H1 (cell line): ENCODE data around the gene ACCSL. TPM values are rescaled to one million over a fixed set of nuclear protein-coding genes. Genes with fewer than 3 reads are reported as not detected.

Experiments
- CTCF ChIA-PET: fragments of 300-600 bp; sonication (Branson Sonifier 250); formaldehyde crosslinking; loops from one replicate; lab custom pipeline; 2021; ENCODE audit not compliant: partially characterized antibody; lab: Charles Lee
- POLR2A ChIA-PET: fragments of 300-600 bp; sonication (Branson Sonifier 250); formaldehyde crosslinking; loops from one replicate; lab custom pipeline; 2021; ENCODE audit warnings: inconsistent platforms; ENCODE audit not compliant: partially characterized antibody; lab: Charles Lee
- DNase-seq, 2 experiments: peaks; one replicate each; pipeline versions ENCODE4 v3.0.0 to v3.0.0-alpha.2; 2010 to 2022; ENCODE audit warnings: low spot score in 2 of 2, low read depth in 1 of 2, mixed read lengths in 1 of 2
- FAIRE-seq: peaks from 2 replicates; lab custom pipeline; 2011; peaks lifted over from hg19 to GRCh38; lab: Jason Lieb, UNC
- H2AFZ ChIP-seq: 2 replicates; pipeline ENCODE4 v1.8.1; 2012; ENCODE audit warnings: low read length, inconsistent platforms
- H2AK5ac ChIP-seq: 2 replicates; pipeline ENCODE4 v1.6.1; 2013; ENCODE audit warnings: low read depth, low read length
- H2BK120ac ChIP-seq: replicated peaks from 2 replicates; pipeline ENCODE3; 2013; ENCODE audit warnings: low read depth, low read length, inconsistent platforms
- H2BK12ac ChIP-seq: 2 replicates; pipeline ENCODE4 v1.6.1; 2013; ENCODE audit warnings: low read depth, low read length
- H2BK15ac ChIP-seq: 2 replicates; pipeline ENCODE4 v1.6.1; 2013; ENCODE audit warnings: low read length
- H2BK20ac ChIP-seq: 2 replicates; pipeline ENCODE4 v1.6.1; 2013; ENCODE audit warnings: low read length
- H2BK5ac ChIP-seq: 2 replicates; pipeline ENCODE4 v1.6.1; 2013; ENCODE audit warnings: low read depth, low read length
- H3K14ac ChIP-seq: 2 replicates; pipeline ENCODE4 v1.6.1; 2013; ENCODE audit warnings: inconsistent platforms; ENCODE audit not compliant: insufficient read length
- H3K18ac ChIP-seq: 2 replicates; pipeline ENCODE4 v1.6.1; 2013; ENCODE audit warnings: low read length; ENCODE audit errors: extremely low read depth
- H3K23ac ChIP-seq: 2 replicates; pipeline ENCODE4 v1.6.1; 2013; ENCODE audit warnings: inconsistent platforms; ENCODE audit not compliant: insufficient read length
- H3K23me2 ChIP-seq: 2 replicates; pipeline ENCODE4 v1.6.1; 2013; ENCODE audit warnings: low read depth, low read length
- H3K27ac ChIP-seq: 2 replicates; pipeline ENCODE4 v1.6.1; 2011; ENCODE audit warnings: low read depth, low read length, inconsistent platforms
- H3K27me3 ChIP-seq, 4 experiments: replicated peaks in 1 of 4; 1 replicate in 1 of 4; 2 replicates in 3 of 4; pipeline versions ENCODE4 v1.6.1 to v1.8.1; 2011 to 2013; ENCODE audit warnings: low read length in 3 of 4, mild to moderate bottlenecking in 3 of 4, inconsistent platforms in 2 of 4, mixed read lengths in 2 of 4, moderate library complexity in 1 of 4; ENCODE audit not compliant: control insufficient read depth in 3 of 4, insufficient read depth in 3 of 4; ENCODE audit errors: extremely low read depth in 1 of 4
- H3K36me3 ChIP-seq, 4 experiments: 2 replicates each; pipeline versions ENCODE4 v1.6.1 to v1.8.1; 2011 to 2013; ENCODE audit warnings: mild to moderate bottlenecking in 4 of 4, low read length in 3 of 4, moderate library complexity in 2 of 4, control low read depth in 1 of 4, inconsistent platforms in 1 of 4; ENCODE audit not compliant: insufficient read depth in 4 of 4, control insufficient read depth in 2 of 4
- H3K4ac ChIP-seq: replicated peaks from 2 replicates; pipeline ENCODE3; 2013; ENCODE audit warnings: low read length, low read depth, mixed read lengths, inconsistent platforms; ENCODE audit not compliant: insufficient read length
- H3K4me1 ChIP-seq, 4 experiments: replicated peaks in 1 of 4; 1 replicate in 1 of 4; 2 replicates in 3 of 4; pipeline versions ENCODE4 v1.6.1 to v1.8.1; 2011 to 2013; ENCODE audit warnings: low read length in 3 of 4, inconsistent platforms in 2 of 4, mixed read lengths in 1 of 4; ENCODE audit not compliant: insufficient read depth in 4 of 4, control insufficient read depth in 3 of 4
- H3K4me2 ChIP-seq, 2 experiments: 2 replicates each; pipeline versions ENCODE4 v1.6.1 to v1.8.1; 2011 to 2013; ENCODE audit warnings: low read depth in 2 of 2, low read length in 2 of 2, control low read depth in 1 of 2, inconsistent platforms in 1 of 2, mild to moderate bottlenecking in 1 of 2; ENCODE audit not compliant: insufficient read depth in 1 of 2
- H3K4me3 ChIP-seq, 4 experiments: fragments of 200-600, 300-600 bp in 1 of 4; sonication (generic), shearing (Covaris generic), sonication (Bioruptor Twin) in 1 of 4; 2 replicates each; pipeline versions ENCODE4 v1.5.1 to v1.8.1; 2011 to 2016; ENCODE audit warnings: low read length in 4 of 4, low read depth in 3 of 4, control low read depth in 2 of 4, inconsistent platforms in 2 of 4, mild to moderate bottlenecking in 2 of 4, mixed read lengths in 1 of 4, moderate library complexity in 1 of 4; ENCODE audit not compliant: insufficient read depth in 2 of 4; ENCODE audit errors: extremely low read depth in 1 of 4
- H3K56ac ChIP-seq: replicated peaks from 2 replicates; pipeline ENCODE3; 2013; ENCODE audit warnings: low read depth, mild to moderate bottlenecking, mixed read lengths, low read length, inconsistent platforms; ENCODE audit not compliant: insufficient read length
- H3K79me1 ChIP-seq: 2 replicates; pipeline ENCODE4 v1.6.1; 2013; ENCODE audit warnings: low read depth, low read length, control low read depth
- H3K79me2 ChIP-seq, 2 experiments: 2 replicates each; pipeline versions ENCODE4 v1.6.1 to v1.8.1; 2012 to 2013; ENCODE audit warnings: low read length in 2 of 2, mild to moderate bottlenecking in 2 of 2, inconsistent platforms in 1 of 2; ENCODE audit not compliant: insufficient read depth in 2 of 2, control insufficient read depth in 1 of 2
- H3K9ac ChIP-seq, 4 experiments: replicated peaks in 1 of 4; 1 replicate in 1 of 4; 2 replicates in 3 of 4; pipeline versions ENCODE4 v1.6.1 to v1.8.1; 2011 to 2013; ENCODE audit warnings: low read depth in 3 of 4, low read length in 3 of 4, control low read depth in 2 of 4, mild to moderate bottlenecking in 2 of 4, moderate library complexity in 2 of 4, inconsistent platforms in 1 of 4; ENCODE audit errors: extremely low read depth in 1 of 4
- H3K9me3 ChIP-seq, 2 experiments: 2 replicates each; pipeline versions ENCODE4 v1.6.1 to v1.8.1; 2012 to 2013; ENCODE audit warnings: mild to moderate bottlenecking in 2 of 2, moderate library complexity in 2 of 2, control low read depth in 1 of 2, inconsistent platforms in 1 of 2, low read depth in 1 of 2, low read length in 1 of 2, mixed read lengths in 1 of 2; ENCODE audit not compliant: insufficient read depth in 2 of 2
- H4K20me1 ChIP-seq, 2 experiments: replicated peaks in 1 of 2; 2 replicates each; pipeline versions ENCODE3 to v1.8.1; 2011 to 2013; ENCODE audit warnings: inconsistent platforms in 2 of 2, low read length in 2 of 2, mild to moderate bottlenecking in 1 of 2; ENCODE audit not compliant: insufficient read depth in 2 of 2, control insufficient read depth in 1 of 2
- H4K5ac ChIP-seq: 2 replicates; pipeline ENCODE4 v1.6.1; 2013; ENCODE audit warnings: low read length, low read depth, mixed read lengths, inconsistent platforms; ENCODE audit not compliant: insufficient read length
- H4K8ac ChIP-seq: 2 replicates; pipeline ENCODE4 v1.8.0; 2013; ENCODE audit warnings: mild to moderate bottlenecking, moderate library complexity, low read length, inconsistent platforms; ENCODE audit not compliant: insufficient read depth; ENCODE audit errors: extremely low read depth
- H4K91ac ChIP-seq: replicated peaks from 2 replicates; pipeline ENCODE3; 2013; ENCODE audit warnings: low read length, mixed read lengths, inconsistent platforms; ENCODE audit not compliant: insufficient read length
- CEBPB ChIP-seq: IDR thresholded peaks from 2 replicates; pipeline ENCODE4 v1.6.1; 2012; ENCODE audit warnings: low read depth, low read length
- CHD1 ChIP-seq: IDR thresholded peaks from 2 replicates; pipeline ENCODE4 v1.6.1; 2012; ENCODE audit warnings: low read depth, low read length, improper control_type of control experiment
- JUN ChIP-seq: IDR thresholded peaks from 2 replicates; pipeline ENCODE4 v1.6.1; 2011; ENCODE audit warnings: low read depth, mild to moderate bottlenecking, improper control_type of control experiment, low read length
- KDM4A ChIP-seq: IDR thresholded peaks from one replicate; pipeline ENCODE4 v1.7.1; 2012; ENCODE audit warnings: low read depth, mild to moderate bottlenecking, moderate library complexity, low read length, inconsistent platforms; ENCODE audit not compliant: severe bottlenecking
- NRF1 ChIP-seq: IDR thresholded peaks from 2 replicates; pipeline ENCODE4 v1.6.1; 2011; ENCODE audit warnings: mild to moderate bottlenecking, low read depth, low read length, improper control_type of control experiment
- POU5F1 ChIP-seq: IDR thresholded peaks from 2 replicates; pipeline ENCODE4 v1.6.1; 2011; ENCODE audit warnings: low read depth, mild to moderate bottlenecking, low read length, moderate library complexity
- SP4 ChIP-seq: IDR thresholded peaks from 2 replicates; pipeline ENCODE4 v1.6.1; 2012; ENCODE audit warnings: low read length, inconsistent platforms
- TCF12 ChIP-seq: IDR thresholded peaks from 2 replicates; pipeline ENCODE4 v1.6.1; 2011; ENCODE audit warnings: low read depth, mild to moderate bottlenecking, low read length
- TEAD4 ChIP-seq: IDR thresholded peaks from 2 replicates; pipeline ENCODE4 v1.6.1; 2012; ENCODE audit warnings: low read depth, low read length, inconsistent platforms, mixed read lengths
- ZNF274 ChIP-seq: IDR thresholded peaks from 2 replicates; pipeline ENCODE4 v1.7.0; 2012; ENCODE audit warnings: low read length, borderline replicate concordance; ENCODE audit errors: extremely low read depth
- WGBS, 2 experiments: shearing (Covaris generic) in 1 of 2; methylation state at CpG; one replicate each; pipeline versions ENCODE4 v1.1.6 to v1.1.7; 2013 to 2015; ENCODE audit warnings: low lambda C conversion rate in 2 of 2, mixed read lengths in 2 of 2, inconsistent platforms in 1 of 2, low coverage in 1 of 2, missing lambda C conversion rate in 1 of 2; ENCODE audit not compliant: insufficient replicate concordance in 2 of 2, insufficient coverage in 1 of 2, insufficient read length in 1 of 2; ENCODE audit errors: extremely low coverage in 1 of 2, missing lambda C conversion rate in 1 of 2; 5-methylcytosine and 5-hydroxymethylcytosine counted together
- polyA plus RNA-seq, 7 experiments: library from polyadenylated mRNA; depleted of rRNA in 3 of 7; stranded (reverse) in 5 of 7; unstranded in 2 of 7; fragments of >200 nt in 5 of 7; fragments of 200-250 nt in 2 of 7; gene quantifications; 1 replicate in 5 of 7; 2 replicates in 1 of 7; 4 replicates in 1 of 7; pipeline versions ENCODE4 v1.2.1 to v1.2.3, GENCODE V29; 2011 to 2013; ENCODE audit warnings: missing spikeins in 2 of 7, mixed read lengths in 2 of 7
- total RNA-seq: library from RNA; stranded (reverse); fragmentation: NEBNext Ultra II Directional; extraction: Animal tissue kit (Norgen Biotek cat#: 25700); gene quantifications from 2 replicates; pipeline ENCODE4 v1.2.1, GENCODE V29; 2021
- TF ChIP-seq, protein P1 (sequence below): IDR thresholded peaks from 2 replicates; pipeline ENCODE4 v1.6.1; 2011; ENCODE audit warnings: low read length, improper control_type of control experiment

The ACCSL gene
- total and polyA plus RNA-seq, 2 of the 8 experiments (the other 6 are each of a cell fraction or from before 2014, with no cell fraction given) = not detected

DNA sequence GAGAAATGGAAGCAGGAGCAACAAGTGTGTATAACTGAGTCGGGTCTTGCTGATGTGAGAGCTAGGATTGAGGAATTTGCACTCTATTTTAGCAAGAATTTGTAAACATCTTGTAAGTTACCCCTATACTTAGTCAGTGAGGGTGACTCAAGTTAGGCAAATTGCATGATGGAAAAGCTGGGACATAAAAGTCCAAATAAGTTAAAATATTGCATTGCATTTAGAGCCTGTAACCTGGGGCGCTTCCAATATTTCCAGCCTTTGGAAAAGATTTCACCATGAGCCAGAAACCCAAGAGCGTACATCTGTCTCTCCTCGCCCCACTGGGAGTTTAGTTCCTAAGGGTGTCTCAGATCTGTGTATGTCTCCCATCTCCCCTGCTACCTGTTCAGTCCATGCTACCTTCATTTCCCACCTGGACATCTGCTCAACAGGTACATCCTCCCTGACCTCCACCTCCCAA, 37.0 kb upstream of the ACCSL start:
- no peak overlapping the region for H2BK5ac ChIP-seq
- no peaks in the 10 kb centered on the region for H4K20me1 ChIP-seq
- no peak overlapping the region for H3K14ac ChIP-seq
- H3K4ac ChIP-seq = no peak overlapping the region
- no peak overlapping the region for H3K18ac ChIP-seq
- no peaks in the 10 kb centered on the region for H3K36me3 ChIP-seq
- H3K9ac ChIP-seq = no peak overlapping the region
- CTCF ChIA-PET = interaction anchor here (1.0 to 1.7 kb wide), 4 partner anchors 16 to 159 kb away, joined by 3 to 4 read pairs (median 3); no protein-coding TSS in a partner anchor
- no peak overlapping the region for H3K23ac ChIP-seq
- FAIRE-seq (no peak), DNase-seq (no peak)
- H2BK15ac ChIP-seq = no peak overlapping the region
- H2AK5ac ChIP-seq = no peak overlapping the region
- H2BK20ac ChIP-seq = no peak overlapping the region
- H3K4me2 ChIP-seq = no peak overlapping the region
- 92% methylated on average over 4 of the region's 4 CpGs; no CpG with 5 or more reads in 1 of the 2 experiments for WGBS, 2 experiments
- no peak overlapping the region for H4K5ac ChIP-seq
- no peaks in the 10 kb centered on the region for H3K9me3 ChIP-seq
- H3K23me2 ChIP-seq = no peaks in the 10 kb centered on the region
- H4K91ac ChIP-seq = no peak overlapping the region
- H2BK120ac ChIP-seq = no peak overlapping the region
- no peak overlapping the region for H3K27ac ChIP-seq
- no peak overlapping the region for H4K8ac ChIP-seq
- H3K4me1 ChIP-seq = peaks cover 0 to 3% (median 0%) of the 10 kb centered on the region in 4 experiments; a peak in 2 of 7 replicates
- POLR2A ChIA-PET = interaction anchor here (1.0 kb wide), 1 partner anchor 68 kb away, joined by 3 read pairs; the partner anchor contains the start of gene C11orf96
- H3K79me1 ChIP-seq = no peaks in the 10 kb centered on the region
- TF ChIP-seq JUN (no peak), NRF1 (no peak), CHD1 (no peak), TEAD4 (no peak), TCF12 (no peak), SP4 (no peak), KDM4A (no peak), ZNF274 (no peak), CEBPB (no peak), POU5F1 (no peak)
- TF ChIP-seq, protein P1, sequence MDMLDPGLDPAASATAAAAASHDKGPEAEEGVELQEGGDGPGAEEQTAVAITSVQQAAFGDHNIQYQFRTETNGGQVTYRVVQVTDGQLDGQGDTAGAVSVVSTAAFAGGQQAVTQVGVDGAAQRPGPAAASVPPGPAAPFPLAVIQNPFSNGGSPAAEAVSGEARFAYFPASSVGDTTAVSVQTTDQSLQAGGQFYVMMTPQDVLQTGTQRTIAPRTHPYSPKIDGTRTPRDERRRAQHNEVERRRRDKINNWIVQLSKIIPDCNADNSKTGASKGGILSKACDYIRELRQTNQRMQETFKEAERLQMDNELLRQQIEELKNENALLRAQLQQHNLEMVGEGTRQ = no peak
- H3K27me3 ChIP-seq = no peaks in the 10 kb centered on the region; a peak in 1 of 7 replicates
- H2AFZ ChIP-seq = no peak overlapping the region
- no peak overlapping the region for H2BK12ac ChIP-seq
- H3K79me2 ChIP-seq = no peaks in the 10 kb centered on the region
- no peak overlapping the region for H3K56ac ChIP-seq
- no peak overlapping the region for H3K4me3 ChIP-seq
